Islet of Langerhans (tissue), 1 donor: Measurements from ENCODE around the gene RAB7A.

ENCODE experiments used
- FAIRE-seq: peaks from one replicate; lab custom pipeline; 2011; peaks lifted over from hg19 to GRCh38; lab: Jason Lieb, UNC

Gene RAB7A

DNA sequence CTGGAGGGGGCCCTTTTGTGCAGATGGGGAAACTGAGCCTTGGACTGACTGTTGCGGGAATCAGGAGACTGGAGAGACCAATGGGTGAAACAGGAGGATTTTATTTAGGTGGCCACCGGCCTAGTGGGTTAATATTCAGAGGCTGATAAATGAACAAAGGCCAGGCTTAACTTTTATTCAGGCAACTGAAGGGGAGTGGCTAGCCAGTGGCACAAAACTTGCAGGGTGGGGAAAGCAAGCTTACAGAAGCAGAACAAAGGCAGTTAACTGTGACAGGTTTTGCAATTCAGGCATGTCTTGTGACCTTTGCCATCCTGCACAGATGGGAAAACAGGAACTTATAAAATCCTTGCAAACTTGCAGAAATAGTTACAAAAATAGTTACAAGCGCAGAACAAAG, 128.5 kb downstream of the RAB7A start:
- FAIRE-seq: no peak

DNA sequence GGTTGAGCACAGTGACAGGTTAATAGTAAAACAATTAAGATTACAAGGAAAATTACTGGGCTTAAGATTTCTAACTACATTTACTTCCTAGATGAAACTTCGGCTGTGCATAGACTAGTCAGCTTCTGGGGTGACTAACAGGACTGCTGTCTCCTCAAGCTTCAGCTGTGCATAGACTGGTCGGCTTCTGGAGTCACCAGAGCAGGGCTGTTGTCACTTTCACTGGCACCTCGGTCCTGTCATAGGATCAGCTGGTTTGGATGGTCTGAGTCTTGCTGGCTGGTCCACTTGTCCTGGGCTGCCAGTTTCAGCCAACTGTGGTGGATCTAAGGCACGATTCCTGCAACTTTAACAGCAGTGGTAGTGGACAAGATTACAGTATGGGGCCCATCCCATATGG, 129.6 kb downstream of the RAB7A start:
- no peak for FAIRE-seq

DNA sequence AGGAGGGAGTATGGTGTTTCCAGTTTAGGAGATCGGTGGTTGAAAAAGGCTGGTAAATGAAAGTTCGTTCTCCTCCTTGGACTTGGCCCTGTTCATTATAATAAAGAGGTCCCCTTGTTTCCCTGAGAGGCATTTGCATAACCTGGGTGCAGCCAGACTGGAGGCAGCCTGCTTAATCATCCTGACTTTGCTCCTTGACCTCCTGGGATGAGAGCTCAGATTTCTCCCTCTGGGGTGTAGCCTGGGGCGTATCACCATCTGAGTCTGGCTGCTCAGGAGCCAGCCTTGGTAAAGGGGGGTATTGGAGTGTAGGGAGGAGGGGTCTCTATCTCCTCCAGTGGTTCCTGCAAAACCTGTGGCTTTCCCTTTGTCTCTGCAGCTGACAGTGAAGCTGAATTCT, 132.2 kb downstream of the RAB7A start:
- no peak for FAIRE-seq

DNA sequence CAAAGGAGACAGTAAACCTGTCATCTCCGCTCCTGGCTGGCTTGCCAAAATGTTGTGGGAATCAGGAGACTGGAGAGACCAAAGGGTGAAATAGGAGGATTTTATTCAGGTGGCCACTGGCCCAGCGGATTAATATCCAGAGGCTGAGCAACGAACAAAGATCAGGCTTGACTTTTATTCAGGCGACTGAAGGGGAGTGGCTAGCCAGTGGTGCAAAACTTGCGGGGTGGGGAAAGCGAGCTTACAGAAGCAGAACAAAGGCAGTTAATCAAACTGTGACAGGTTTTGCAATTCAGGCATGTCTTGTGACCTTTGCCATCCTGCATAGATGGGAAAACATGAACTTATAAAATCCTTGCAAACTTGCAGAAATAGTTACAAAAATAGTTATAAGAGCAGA, 133.6 kb downstream of the RAB7A start:
- no peak for FAIRE-seq

DNA sequence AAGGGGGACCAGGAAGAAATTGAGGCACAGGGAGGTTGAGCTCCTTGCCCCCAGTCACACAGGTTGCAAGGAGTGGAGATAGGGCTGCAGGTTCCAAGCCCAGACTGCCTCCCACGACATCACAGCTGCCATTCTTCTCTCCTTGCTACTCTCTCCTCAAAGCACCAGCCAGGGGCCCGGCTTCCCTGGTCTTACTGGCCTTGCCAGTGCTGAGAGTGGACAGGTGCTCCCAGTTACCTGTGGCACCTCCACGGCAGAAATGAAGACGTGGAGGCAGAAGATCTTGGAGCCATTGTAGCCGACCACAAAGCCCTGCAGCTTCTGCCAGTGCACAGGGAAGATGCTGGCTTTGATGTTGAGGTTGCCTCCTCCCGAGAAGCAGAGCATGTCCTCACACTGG, 135.5 kb downstream of the RAB7A start:
- FAIRE-seq: no peak

DNA sequence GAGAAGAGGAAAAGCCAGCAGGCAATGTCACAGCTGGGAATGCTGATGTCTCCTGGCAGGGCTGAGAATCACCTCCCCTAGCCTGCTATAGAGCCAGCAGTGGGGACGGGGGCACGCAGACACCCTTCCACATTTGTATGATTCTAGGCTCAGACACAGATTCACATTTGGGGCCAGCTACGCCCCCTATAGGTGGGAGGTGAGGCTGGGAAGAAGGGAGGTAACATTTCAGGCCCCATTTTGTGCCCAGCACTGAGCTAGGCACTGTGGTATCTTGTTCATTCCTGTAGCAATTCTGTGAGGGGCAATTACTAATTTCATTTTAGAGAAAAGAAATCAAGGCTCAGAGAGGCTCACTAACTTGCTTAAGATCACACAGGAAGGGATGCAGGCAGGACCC, 137.6 kb downstream of the RAB7A start:
- no peak for FAIRE-seq
